GM11168 (cell line): Measurements from ENCODE around the gene PRPF6.

Experiments used
- in situ Hi-C: fragments of 300-500 bp; cut with MboI; formaldehyde crosslinking; loops from one replicate; pipeline ENCODE4 v1.12.0; 2022; ENCODE audit warnings: low sequenced_read_pairs; ENCODE audit not compliant: unreplicated experiment

The PRPF6 gene

DNA sequence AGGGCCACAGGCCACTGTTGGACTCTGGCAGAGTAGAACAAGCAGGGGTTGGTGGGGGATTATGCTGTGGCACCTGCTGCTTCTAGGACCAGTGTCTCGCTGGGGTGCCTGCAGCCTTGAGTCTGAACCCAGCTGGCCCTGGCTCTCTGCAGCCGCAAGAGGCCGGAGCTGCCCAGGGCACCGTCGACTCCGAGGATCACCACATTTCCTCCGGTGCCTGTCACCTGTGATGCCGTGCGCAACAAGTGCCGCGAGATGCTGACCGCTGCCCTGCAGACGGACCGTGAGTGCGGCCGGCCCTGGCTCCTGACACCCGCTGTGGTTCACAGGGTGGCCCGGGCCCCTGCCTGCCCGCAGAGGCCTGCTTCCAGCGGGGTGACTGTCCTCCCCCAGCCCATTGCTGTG lies 88.3 kb downstream of the PRPF6 start:
- in situ Hi-C loops, result no loop called here

DNA sequence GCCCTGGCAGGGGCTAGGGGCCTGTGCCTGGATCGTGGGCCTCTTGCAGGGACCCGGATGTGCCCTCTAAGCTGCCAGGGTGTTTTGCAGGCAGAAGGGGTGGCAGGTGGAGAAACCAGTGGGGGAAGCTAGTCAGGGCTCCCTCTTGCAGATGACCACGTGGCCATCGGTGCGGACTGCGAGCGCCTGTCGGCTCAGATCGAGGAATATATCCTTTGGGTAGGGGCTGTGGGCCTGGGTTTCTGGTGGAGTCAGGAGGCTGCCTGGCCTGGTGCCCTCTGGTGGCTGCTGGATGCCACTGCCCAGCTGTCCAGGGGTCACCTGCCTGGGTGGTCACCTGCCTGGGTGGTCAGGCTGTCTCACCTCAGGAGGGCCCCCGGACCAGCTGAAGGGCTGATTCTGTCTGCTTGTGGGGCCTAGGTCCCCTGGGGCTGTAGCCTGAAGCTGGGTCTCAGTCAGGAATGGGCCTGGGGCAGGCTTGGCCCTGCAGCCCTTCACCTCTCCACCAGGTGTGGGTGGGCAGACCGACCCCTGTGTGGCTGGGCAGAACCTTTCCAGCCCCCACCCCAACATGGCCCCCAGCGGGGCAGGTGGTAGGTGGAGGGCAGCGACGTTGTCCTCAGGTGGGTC lies 88.8 kb downstream of the PRPF6 start:
- in situ Hi-C loops, result no loop called here

DNA sequence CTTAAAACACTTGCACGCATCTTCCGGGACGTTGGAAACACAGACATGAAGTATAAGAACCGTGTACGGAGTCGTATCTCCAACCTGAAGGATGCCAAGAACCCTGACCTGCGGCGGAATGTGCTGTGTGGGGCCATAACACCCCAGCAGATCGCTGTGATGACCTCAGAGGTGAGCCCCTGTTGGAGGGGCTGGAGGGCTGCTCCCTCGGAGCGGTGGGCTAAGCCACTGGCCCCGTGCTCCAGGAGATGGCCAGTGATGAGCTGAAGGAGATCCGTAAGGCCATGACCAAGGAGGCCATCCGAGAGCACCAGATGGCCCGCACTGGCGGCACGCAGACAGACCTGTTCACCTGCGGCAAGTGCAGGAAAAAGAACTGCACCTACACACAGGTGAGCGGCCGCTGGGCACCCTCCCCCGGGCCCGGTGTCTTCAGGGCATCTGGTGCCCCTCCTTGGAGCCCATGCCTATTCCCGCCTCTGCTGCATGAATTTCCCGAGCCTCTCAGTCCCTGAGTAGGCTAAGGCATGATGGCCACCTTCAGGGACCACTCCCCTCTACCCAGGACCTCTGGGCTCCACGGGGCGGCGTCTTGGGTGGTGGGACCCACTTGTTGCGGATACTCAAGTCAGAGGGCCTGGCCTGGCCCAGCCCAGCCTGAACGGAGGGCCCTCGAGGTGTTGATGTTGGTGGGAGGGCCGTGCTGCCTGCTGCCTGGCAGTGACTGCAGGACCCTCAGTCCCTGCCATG lies 89.5 kb downstream of the PRPF6 start:
- in situ Hi-C loops, result no loop called here

DNA sequence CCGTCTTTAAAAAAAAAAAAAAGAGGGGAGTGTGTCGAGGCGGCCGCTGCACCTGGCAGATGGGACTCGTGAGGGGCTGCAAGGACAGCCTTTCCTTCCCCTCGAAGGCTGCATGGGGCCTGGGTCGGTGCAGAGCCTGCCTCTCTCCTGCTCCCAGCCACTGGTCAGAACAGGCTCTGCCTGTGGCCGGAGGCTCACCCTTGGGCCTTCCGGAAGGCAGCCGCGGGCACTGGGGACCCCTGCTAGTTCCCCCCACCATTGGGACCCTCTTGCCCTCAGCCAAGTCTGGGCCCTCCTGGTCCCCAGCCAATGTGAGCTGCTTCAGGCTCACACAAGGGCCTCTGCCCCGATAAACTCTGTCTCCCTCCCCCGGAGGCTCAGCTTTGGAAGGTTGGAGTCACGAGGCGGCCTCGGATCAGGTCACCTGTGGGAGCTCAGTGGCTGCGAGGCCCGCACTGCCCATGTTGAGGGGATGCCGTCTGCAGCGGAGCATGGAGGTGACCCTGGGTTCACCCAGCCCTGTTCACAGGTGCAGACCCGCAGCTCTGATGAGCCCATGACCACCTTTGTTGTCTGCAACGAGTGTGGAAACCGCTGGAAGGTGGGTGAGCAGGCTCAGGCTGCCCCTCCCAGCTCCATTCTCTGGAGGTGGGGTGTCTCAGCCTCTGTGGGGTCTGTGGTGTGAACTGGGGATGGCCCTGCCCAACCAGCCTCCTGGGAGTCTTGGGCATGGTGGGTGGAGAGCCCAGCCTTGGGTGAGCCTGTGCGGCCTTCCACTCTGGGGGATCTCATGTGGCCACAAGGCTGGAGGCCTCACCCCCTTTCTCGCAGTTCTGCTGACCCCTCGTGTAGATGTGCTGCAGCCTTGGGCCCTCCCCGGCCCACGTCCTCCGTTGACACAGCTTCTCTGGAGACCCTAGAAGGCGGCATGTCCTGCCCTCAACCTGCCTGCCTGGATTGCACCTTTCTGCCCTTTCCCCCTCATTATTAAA lies 90.7 kb downstream of the PRPF6 start:
- in situ Hi-C loops, result no loop called here

DNA sequence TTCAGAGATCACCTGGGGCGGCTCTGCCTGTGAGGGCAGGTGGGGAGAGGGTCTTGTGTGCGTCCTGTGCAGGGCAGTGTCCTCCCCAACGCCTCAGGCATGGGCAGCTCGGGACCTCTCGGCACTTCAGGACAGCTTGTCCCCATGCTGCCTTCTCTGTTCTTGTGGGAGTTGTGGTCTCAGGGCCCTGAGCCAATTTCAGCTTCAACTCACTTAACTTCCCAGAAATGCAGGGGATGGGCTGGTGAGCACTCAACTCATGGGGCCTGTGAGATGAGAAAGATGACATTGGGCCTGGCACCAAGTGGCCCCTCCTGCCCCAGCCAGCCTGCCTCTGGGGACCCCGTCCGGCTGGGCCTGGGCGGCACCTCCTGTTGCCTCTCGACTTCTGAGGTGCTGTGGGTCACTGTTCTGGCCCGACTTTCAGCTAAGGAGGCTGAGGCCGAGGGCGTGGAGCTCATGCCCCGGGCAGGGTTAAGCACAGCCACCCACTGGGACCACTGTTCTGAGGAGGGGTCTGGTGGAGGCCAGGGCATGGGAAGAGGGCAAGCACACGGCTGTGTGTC lies 91.6 kb downstream of the PRPF6 start:
- in situ Hi-C loops, result no loop called here

DNA sequence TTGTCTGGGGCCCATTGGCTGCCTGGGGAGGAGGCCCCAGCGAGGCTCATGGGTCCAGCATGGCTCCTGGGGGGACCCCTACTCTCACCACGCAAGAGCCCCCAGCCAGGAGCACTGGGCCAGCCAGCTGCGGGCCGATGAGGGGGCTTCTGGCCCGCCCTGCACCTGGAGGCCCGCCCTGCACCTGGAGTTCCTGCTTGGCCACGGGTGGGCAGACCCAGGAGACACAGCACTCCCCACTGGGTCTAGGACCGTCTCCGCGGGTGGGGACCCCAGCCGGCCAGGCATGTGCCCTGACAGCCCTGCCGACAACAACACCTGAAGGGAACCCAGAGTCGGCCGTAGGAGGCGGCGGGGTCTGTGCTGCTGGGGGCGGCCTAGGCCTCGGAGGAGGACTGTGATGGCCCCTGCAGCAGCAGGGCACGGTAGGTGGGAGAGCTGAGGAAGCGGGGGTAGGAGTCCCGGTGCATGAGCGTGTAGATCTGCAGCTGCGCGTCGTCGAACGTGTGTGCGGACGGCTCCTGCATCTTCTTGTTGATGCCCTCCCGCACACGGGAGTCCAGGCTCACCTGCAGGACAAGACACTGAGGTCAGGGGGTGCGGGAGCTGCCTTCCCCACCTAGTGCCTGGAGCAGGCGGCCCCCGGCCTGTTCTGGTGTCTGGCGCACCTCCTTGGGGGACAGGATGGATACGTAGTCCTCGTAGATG lies 92.7 kb downstream of the PRPF6 start:
- in situ Hi-C loops, result no loop called here

DNA sequence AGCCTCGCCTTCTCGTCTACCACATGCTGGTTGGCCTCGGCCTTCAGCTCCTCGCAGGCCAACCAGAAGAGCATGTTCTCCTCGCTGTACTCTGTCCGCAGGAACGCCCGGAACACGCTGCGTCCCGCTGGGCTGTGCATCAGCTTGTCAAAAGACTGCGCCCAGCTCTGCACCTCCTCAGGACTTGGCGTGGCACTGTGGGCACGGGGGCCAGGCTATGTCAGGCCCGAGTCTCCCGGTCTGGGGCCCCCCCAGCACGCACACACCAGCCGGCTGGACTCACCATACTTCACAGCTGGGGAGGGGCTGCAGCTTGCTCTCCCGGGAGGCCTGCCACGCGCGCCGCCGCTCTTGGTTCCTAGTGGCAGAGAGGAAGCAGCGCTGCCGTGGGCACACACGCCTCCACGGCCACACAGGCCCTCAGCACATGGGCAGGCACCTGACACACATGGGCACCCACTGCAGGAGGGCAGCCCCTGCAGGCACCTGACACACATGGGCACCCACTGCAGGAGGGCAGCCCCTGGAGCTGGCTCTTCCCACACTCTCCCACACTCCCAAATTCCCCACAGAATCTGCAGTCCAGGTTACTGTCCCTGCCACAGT lies 93.4 kb downstream of the PRPF6 start:
- in situ Hi-C loops, result no loop called here

DNA sequence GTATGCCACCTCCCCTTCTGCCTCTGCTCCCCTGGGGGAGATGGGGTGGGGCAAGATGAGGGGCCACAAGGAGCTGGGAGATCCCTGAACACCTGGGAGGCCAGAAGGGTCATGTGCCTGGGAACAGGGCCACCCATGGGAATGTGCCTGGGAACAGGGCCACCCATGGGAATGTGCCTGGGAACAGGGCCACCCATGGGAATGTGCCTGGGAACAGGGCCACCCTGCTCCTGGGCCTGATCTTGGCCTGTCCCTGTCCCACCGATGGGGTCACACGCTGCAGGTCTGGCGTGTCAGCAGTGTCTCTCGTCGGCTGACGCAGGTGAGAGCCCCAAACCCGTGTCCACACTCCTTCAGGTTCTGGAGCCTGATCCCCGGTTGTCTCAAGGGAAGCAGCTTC lies 94.0 kb downstream of the PRPF6 start:
- in situ Hi-C loops, result no loop called here

DNA sequence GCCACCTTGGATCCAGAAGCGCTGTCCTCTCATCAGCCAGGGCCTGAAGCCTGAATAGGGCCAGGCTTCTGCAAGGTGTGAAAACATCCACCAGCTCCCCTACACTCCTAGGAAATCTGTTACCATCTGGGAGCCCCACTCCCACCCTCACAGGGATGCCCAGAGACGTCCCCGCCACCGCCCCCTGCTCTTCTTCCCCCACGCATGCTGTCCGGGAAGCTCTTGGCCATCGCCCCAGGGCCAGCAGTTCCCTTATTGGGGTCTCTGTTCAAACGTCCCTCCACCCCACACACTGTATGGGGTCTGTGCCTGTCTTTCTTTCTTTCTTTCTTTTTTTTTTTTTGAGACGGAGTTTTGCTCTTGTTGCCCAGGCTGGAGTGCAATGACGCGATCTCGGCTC lies 94.6 kb downstream of the PRPF6 start:
- in situ Hi-C loops, result no loop called here

DNA sequence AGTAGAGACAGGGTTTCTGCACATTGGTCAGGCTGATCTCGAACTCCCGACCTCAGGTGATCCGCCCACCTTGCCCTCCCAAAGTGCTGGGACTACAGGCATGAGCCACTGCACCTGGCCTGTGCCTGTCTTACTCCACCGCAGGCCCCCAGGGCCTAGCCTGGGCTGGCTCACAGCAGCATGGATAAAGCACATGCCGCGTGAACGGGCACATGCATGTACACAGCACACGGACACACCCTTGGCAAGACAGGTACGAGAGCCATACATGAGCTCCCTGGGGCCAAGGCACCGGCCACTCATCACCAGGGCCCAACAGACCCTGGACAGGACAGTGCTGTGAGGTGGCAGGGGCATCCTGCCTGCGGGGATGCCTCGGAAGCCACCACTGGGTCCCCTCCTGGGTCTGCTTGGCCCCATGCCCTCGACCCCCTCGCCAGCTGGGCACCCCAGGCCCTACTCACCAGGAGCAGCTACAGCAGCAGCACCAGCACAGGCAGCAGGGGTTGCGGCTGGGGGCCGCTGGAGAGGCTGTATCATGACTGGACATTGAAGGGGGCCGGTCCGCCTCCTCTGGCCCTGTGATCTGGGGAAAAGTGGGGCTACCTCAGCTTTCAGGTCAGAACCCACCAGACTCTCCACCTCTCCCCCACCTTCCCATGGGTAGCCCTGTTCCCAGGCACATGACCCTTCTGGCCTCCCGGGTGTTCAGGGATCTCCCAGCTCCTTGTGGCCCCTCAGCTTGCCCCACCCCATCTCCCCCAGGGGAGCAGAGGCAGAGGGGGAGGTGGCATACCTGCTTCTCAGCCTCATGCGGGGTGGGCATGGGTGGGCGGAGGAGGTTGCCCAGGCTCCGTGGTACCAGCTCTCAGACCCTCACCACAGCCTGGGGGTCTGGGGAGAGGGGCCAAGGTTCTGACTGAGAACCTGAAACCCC lies 95.4 kb downstream of the PRPF6 start:
- in situ Hi-C loops, result no loop called here

DNA sequence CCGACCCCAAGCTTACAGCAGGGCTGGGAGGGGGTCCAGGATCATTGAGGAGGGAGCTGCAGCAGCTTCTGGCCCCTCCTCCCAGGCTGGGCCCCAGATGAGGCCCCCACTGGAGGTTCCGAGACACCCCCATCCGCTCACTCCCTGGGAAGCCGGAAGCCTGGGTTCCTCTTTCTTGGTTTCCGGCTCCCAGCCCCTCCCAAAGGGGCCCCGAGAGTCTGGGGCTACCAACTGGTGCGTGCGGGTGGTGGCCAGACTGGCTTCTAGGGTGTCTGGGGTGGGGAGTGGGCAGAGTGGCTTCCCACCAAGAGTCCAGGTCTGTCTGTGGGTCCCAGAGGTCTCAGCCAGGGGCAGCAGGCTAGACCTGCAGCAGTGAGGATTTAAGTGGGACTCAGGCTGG lies 96.2 kb downstream of the PRPF6 start:
- in situ Hi-C loops, result no loop called here

DNA sequence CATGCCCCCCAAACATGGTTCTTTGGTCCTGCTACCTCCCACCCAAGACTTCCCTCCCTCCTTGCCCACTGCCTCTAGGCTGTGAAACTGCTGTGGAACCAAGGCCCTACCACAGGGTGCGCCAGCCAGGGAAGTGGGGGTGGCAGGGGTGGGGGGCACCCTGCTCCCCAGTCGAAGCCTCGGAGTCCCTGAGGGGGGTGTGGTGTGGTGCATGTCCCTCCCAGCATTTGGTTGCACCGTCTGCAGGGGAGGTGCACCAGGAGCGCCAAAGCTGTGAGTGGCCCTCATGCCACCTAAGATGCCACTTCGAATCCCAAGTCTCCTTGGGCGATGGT lies 96.6 kb downstream of the PRPF6 start:
- in situ Hi-C loops, result no loop called here

DNA sequence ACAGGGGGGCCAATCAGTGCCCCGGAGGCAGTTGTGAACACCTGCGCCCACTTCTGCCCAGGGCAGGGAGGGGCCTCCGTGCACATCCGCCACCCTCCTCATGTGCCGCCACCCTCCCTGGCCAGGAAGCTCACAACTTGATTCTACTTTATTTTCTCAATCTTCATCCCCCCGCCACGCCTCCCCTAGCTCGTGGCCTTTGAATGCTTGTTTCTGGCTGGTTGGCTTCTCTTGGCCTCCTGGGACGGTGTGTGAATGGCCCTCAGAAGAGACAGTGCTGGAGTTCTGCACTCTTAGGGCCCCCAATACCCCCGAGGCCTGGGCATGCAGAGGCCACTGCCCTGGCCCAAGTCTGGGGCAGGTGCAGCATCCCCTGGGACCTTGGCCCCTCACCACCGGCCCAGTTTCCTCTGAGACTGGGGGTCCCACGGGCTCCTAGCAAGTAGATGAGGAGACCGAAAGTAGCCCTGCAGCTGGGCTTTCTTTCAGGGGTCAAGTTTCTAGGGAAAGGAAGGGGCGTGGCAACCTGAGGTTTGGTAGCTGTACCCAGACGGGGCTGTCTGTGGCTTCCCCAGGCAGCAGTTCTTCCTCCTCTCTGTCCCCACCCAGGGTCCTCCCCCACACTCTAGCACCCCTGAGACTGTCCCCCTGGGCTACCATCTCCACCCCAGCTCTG lies 97.1 kb downstream of the PRPF6 start:
- in situ Hi-C loops, result no loop called here

DNA sequence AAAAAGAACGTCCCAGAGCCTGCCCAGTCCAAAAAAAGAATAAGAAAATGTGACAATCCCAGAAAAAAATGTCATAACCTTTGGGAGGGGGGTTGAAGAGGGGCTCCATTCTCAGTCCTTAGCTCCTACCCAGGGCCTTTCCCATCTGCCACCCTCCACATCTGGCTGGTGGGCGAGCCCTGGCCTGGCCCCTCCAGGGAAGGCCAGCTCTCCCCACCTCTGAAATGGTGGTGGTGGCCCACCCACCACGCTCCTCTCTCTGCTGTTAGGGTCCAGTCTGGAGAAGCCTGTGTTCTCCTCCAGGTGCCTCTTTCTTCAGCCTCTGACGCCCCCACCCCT lies 98.0 kb downstream of the PRPF6 start:
- in situ Hi-C loops, result no loop called here

DNA sequence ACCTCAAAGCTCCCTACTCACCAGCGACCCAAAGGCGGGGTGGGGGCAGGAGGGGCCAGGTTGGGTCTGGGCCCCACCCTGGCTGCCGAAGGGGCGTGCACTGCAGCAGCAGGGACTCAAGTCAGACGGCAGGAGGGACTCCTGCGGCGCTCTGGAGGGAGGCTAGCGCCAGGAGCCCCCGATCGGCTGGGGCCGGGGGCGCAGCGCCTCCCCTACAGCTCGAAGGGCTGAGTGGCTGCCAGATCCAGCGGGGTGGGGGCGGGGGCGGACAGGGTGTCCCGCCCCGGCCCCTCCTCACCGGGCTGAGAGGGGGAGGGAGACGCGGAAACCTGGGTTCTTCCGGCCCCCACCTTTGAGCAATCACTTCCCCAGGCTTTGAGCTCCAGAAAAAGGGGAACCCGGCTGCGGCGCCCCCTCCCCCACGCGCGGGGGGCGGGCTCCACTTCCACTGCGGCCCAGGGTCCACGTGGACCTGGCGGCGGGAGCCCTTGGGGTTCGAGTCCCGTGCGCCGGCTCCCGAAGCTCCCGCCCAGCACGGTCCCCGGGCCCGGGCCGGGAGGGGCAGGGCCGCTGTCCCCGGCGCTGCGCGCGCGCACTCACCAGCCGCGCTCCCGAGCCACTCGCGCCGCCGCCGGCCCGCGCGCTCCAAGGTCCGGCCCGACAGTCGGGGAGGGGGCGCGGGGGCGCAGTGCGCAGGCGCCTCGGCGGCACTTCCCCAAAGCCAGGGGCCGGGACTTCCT lies 98.5 kb downstream of the PRPF6 start, which contains the start of gene RGS19:
RGS19 (minus strand) TSS at position 246 of the 740 bp plus-strand sequence. CDS start 2,632 bp downstream, outside the sequence.
- in situ Hi-C loops, result no loop called here

DNA sequence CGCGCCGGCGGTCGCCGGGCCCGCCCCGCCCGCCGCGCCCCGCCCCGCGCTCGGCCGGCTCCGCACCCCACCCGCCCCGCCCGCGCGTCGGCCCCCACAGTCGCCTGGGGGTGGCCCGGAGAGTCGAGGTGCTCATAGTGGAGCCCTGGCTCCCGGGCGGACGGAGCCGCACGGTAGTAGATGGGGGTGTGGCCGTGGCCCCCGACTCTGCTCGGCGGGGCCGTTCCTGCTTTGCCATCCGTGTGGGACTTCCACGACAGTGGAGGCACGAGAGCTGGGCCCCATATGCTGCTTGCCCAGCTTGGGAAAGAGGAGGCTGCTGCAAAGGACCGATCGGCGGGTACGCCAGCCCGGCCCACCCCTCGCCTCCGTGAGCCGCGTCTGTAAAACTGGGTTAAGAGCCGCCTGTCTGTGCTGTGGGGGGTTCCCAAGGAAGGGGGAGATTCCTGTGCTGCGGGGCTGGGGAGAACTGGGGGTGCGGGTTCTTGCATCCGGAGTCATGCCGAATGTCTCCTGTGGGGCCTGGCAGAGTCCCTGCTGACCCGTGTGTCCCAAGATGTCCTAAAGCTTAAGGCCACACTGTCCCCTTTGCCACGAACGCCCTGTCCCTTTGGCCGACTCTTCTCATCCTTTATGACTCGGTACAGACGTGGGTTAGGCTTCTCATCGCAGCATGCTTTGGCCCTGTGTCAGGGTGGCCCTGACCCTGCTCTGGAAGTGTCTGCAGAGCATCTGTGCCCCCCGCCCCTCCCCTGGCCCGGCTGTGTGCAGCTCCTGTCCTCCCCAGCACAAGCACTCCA lies 99.3 kb downstream of the PRPF6 start, which contains the start of gene OPRL1:
OPRL1 (plus strand) TSS at position 70 of the 800 bp plus-strand sequence. CDS start 12,639 bp downstream, outside the sequence.
- in situ Hi-C loops, result no loop called here
